IMR-90 (cell line): ENCODE data around the gene KRT5. TPM values are rescaled to one million over a fixed set of nuclear protein-coding genes. Genes with fewer than 3 reads are reported as not detected.
"Not testable (repeated sequence)": the region's sequence is repeated elsewhere in the genome, so short reads cannot be mapped to it uniquely, and the experiment has no call there.

ENCODE experiments used
- ATAC-seq: fragments of 200-7000 bp; cut with Tn5 transposase; 2 replicates; pipeline ENCODE4 v1.9.1; 2020; ENCODE audit warnings: low read depth, mild to moderate bottlenecking, moderate library complexity
- BruUV-seq: library from RNA; stranded (reverse); fragments of 400-500 nt; replicated peaks from 2 replicates; lab custom pipeline; 2021; lab: Mats Ljungman, UMichigan
- CTCF ChIA-PET: fragments of 300-600 bp; formaldehyde crosslinking; extraction: SDS; loops from one replicate; lab custom pipeline; 2021; ENCODE audit warnings: antibody characterized with exemption; lab: Yijun Ruan, JAX
- POLR2A ChIA-PET: fragments of 300-600 bp; sonication (Branson Sonifier 250); formaldehyde crosslinking; loops from one replicate; lab custom pipeline; 2022; ENCODE audit warnings: antibody characterized with exemption; ENCODE audit not compliant: unreplicated experiment; lab: Charles Lee
- DNase-seq: peaks from one replicate; pipeline ENCODE4 v3.0.0; 2013
- H2AFZ ChIP-seq: replicated peaks from 2 replicates; pipeline ENCODE3; 2013; ENCODE audit warnings: low read length, mild to moderate bottlenecking; ENCODE audit not compliant: poor library complexity
- H2AK5ac ChIP-seq: 2 replicates; pipeline ENCODE4 v1.6.1; 2013; ENCODE audit warnings: low read depth, low read length, inconsistent platforms
- H2AK9ac ChIP-seq: replicated peaks from 2 replicates; pipeline ENCODE3; 2013; ENCODE audit warnings: mild to moderate bottlenecking, low read depth, low read length, moderate library complexity; ENCODE audit not compliant: poor library complexity
- H2BK120ac ChIP-seq: 2 replicates; pipeline ENCODE4 v1.6.1; 2013; ENCODE audit warnings: low read depth, low read length, inconsistent platforms
- H2BK15ac ChIP-seq: 3 replicates; pipeline ENCODE4 v1.6.1; 2013; ENCODE audit warnings: low read depth, low read length, inconsistent platforms
- H2BK20ac ChIP-seq: 2 replicates; pipeline ENCODE4 v1.6.1; 2013; ENCODE audit warnings: low read depth, mild to moderate bottlenecking, inconsistent platforms, low read length, moderate library complexity
- H2BK5ac ChIP-seq: 2 replicates; pipeline ENCODE4 v1.6.1; 2013; ENCODE audit warnings: mild to moderate bottlenecking, low read depth, low read length, inconsistent platforms; ENCODE audit not compliant: poor library complexity, severe bottlenecking
- H3K14ac ChIP-seq: replicated peaks from 2 replicates; pipeline ENCODE4 v1.6.1; 2013; ENCODE audit warnings: low read depth, low read length, inconsistent platforms
- H3K18ac ChIP-seq: 2 replicates; pipeline ENCODE4 v1.6.1; 2013; ENCODE audit warnings: low read depth, low read length, control low read depth
- H3K23ac ChIP-seq: 2 replicates; pipeline ENCODE4 v1.6.1; 2013; ENCODE audit warnings: low read depth, low read length, inconsistent platforms
- H3K27ac ChIP-seq: 2 replicates; pipeline ENCODE4 v1.5.1; 2013; ENCODE audit warnings: mild to moderate bottlenecking, control low read depth, low read length; ENCODE audit not compliant: insufficient read depth
- H3K27me3 ChIP-seq: 2 replicates; pipeline ENCODE4 v1.6.1; 2013; ENCODE audit warnings: low read length; ENCODE audit not compliant: control insufficient read depth, insufficient read depth
- H3K36me3 ChIP-seq: 2 replicates; pipeline ENCODE4 v1.6.1; 2013; ENCODE audit warnings: low read length, mixed read lengths; ENCODE audit not compliant: control insufficient read depth, insufficient read depth
- H3K4ac ChIP-seq: 2 replicates; pipeline ENCODE4 v1.6.1; 2013; ENCODE audit warnings: low read depth, low read length, inconsistent platforms
- H3K4me1 ChIP-seq: 2 replicates; pipeline ENCODE4 v1.6.1; 2013; ENCODE audit warnings: low read length, mixed read lengths; ENCODE audit not compliant: control insufficient read depth, insufficient read depth
- H3K4me2 ChIP-seq: 2 replicates; pipeline ENCODE4 v1.6.1; 2013; ENCODE audit warnings: low read depth, mild to moderate bottlenecking, control low read depth, low read length, moderate library complexity
- H3K4me3 ChIP-seq: 2 replicates; pipeline ENCODE4 v1.5.1; 2013; ENCODE audit warnings: low read depth, mild to moderate bottlenecking, control low read depth, low read length, moderate library complexity; ENCODE audit not compliant: insufficient read depth
- H3K56ac ChIP-seq: 2 replicates; pipeline ENCODE4 v1.6.1; 2013; ENCODE audit warnings: low read length, inconsistent platforms; ENCODE audit not compliant: insufficient read depth; ENCODE audit errors: extremely low read depth
- H3K79me1 ChIP-seq, 2 experiments: 2 replicates each; pipeline ENCODE4 v1.6.1; 2013; ENCODE audit warnings: low read length in 2 of 2, inconsistent platforms in 1 of 2, low read depth in 1 of 2
- H3K9ac ChIP-seq: 2 replicates; pipeline ENCODE4 v1.6.1; 2013; ENCODE audit warnings: low read depth, low read length, control low read depth
- H3K9me1 ChIP-seq: 2 replicates; pipeline ENCODE4 v1.6.1; 2013; ENCODE audit warnings: low read length, inconsistent platforms; ENCODE audit not compliant: insufficient read depth
- H3K9me3 ChIP-seq: 2 replicates; pipeline ENCODE4 v1.6.1; 2013; ENCODE audit warnings: low read length; ENCODE audit not compliant: control insufficient read depth, insufficient read depth
- H4K20me1 ChIP-seq: 2 replicates; pipeline ENCODE4 v1.6.1; 2013; ENCODE audit warnings: low read length, inconsistent platforms; ENCODE audit not compliant: insufficient read depth
- H4K5ac ChIP-seq: 2 replicates; pipeline ENCODE4 v1.6.1; 2013; ENCODE audit warnings: mild to moderate bottlenecking, low read depth, low read length, control low read depth
- H4K8ac ChIP-seq, 2 experiments: 2 replicates each; pipeline ENCODE4 v1.6.1; 2013; ENCODE audit warnings: low read depth in 2 of 2, low read length in 2 of 2, control low read depth in 1 of 2, inconsistent platforms in 1 of 2
- H4K91ac ChIP-seq: 2 replicates; pipeline ENCODE4 v1.6.1; 2013; ENCODE audit warnings: low read depth, low read length, inconsistent platforms; ENCODE audit not compliant: insufficient read depth
- WGBS, 2 experiments: methylation state at CpG; one replicate each; pipeline versions ENCODE4 v1.1.5 to v1.1.7; 2013; ENCODE audit warnings: missing lambda C conversion rate in 2 of 2; ENCODE audit not compliant: insufficient read length in 1 of 2; ENCODE audit errors: extremely low coverage in 2 of 2; 5-methylcytosine and 5-hydroxymethylcytosine counted together
- dilution Hi-C: fragments of 300-500 bp; cut with HindIII; formaldehyde crosslinking; loops from one replicate; pipeline ENCODE4 v1.14.3; 2018; ENCODE audit warnings: low sequenced_read_pairs; ENCODE audit not compliant: unreplicated experiment
- in situ Hi-C: fragments of 300-500 bp; cut with MboI; formaldehyde crosslinking; loops from 3 replicates; pipeline ENCODE4 v1.14.3; 2019; ENCODE audit warnings: low sequenced_read_pairs, inconsistent platforms, mixed read lengths
- intact Hi-C: fragments of 100-400 bp; cut with micrococcal nuclease; formaldehyde crosslinking; loops from 2 replicates; pipeline ENCODE4 v1.10.0; 2022
- polyA plus RNA-seq, 3 experiments: library from polyadenylated mRNA; depleted of rRNA; stranded (reverse); fragments of >200 nt; gene quantifications; 2 replicates each; pipeline ENCODE4 v1.2.3, GENCODE V29; 2012; ENCODE audit warnings: low replicate concordance in 1 of 3
- total RNA-seq: library from RNA; depleted of rRNA; stranded (reverse); fragments of >200 nt; gene quantifications from 2 replicates; pipeline ENCODE4 v1.2.3, GENCODE V29; 2012

KRT5 gene
- total and polyA plus RNA-seq, 2 of the 4 experiments (the other 2 are of a cell fraction), result not detected

GRCh38 chr12:52491495-52491894 lies 28.7 kb downstream of the KRT5 start:
- 60% methylated on average over 2 of the region's 8 CpGs; no CpG with 5 or more reads in 1 of the 2 experiments for WGBS, 2 experiments
- POLR2A ChIA-PET, H3K9ac ChIP-seq: not testable (repeated sequence)

More at GRCh38 chr12:52491495-52491894, 28.7 kb downstream of the KRT5 start:
- BruUV-seq, in situ Hi-C loops, H3K4me1 ChIP-seq, H2BK20ac ChIP-seq, H3K23ac ChIP-seq, H4K5ac ChIP-seq, H4K91ac ChIP-seq, H2BK120ac ChIP-seq, H3K27me3 ChIP-seq, dilution Hi-C loops, H3K14ac ChIP-seq, H3K79me1 ChIP-seq, H3K4me3 ChIP-seq, H2AK5ac ChIP-seq, H2BK5ac ChIP-seq, H2AFZ ChIP-seq, CTCF ChIA-PET, H4K8ac ChIP-seq, intact Hi-C loops, H2BK15ac ChIP-seq, DNase-seq, H2AK9ac ChIP-seq, H4K20me1 ChIP-seq, H3K4me2 ChIP-seq, H3K36me3 ChIP-seq, H3K9me3 ChIP-seq, ATAC-seq, H3K27ac ChIP-seq, H3K56ac ChIP-seq, H3K4ac ChIP-seq, H3K18ac ChIP-seq, H3K9me1 ChIP-seq: not testable (repeated sequence)
